ENCODE measurements around the gene DCAF10.

The DCAF10 gene

GRCh38 chr9:37904445-37905130 is 104.0 kb downstream of the DCAF10 start:
- peak overlapping the region; percentile 86 for H3K4me3 ChIP-seq (ENCODE audit: low read depth, low read length)
- DNase-seq (ENCODE audit: low read depth) = no peak
- no peak for TF ChIP-seq CTCF (IDR thresholded peaks at IDR 0.05; ENCODE audit: low read depth, low read length, missing control alignments)

- H3K4me3 ChIP-seq (ENCODE audit: low read depth, low read length) = no peak overlapping the region
- TF ChIP-seq CTCF (IDR thresholded peaks at IDR 0.05; ENCODE audit: low read depth, low read length, missing control alignments) = no peak
- DNase-seq (ENCODE audit: low read depth) = no peak
These were observed 104.5 kb downstream of the DCAF10 start for GRCh38 chr9:37905131-37905505.

- no peak overlapping the region for H3K4me3 ChIP-seq (ENCODE audit: low read depth, low read length)
- DNase-seq (ENCODE audit: low read depth) = no peak
- no peak for TF ChIP-seq CTCF (IDR thresholded peaks at IDR 0.05; ENCODE audit: low read depth, low read length, missing control alignments)
These were observed 105.2 kb downstream of the DCAF10 start for GRCh38 chr9:37905776-37906175.

GRCh38 chr9:37906312-37907239 is 106.0 kb downstream of the DCAF10 start:
- TF ChIP-seq CTCF (IDR thresholded peaks at IDR 0.05; ENCODE audit: low read depth, low read length, missing control alignments) = no peak
- H3K4me3 ChIP-seq (ENCODE audit: low read depth, low read length) = no peak overlapping the region
- DNase-seq (ENCODE audit: low read depth) = no peak

GRCh38 chr9:37908283-37908682 is 107.7 kb downstream of the DCAF10 start:
- DNase-seq (ENCODE audit: low read depth) = no peak
- H3K4me3 ChIP-seq (ENCODE audit: low read depth, low read length) = no peak overlapping the region
- no peak for TF ChIP-seq CTCF (IDR thresholded peaks at IDR 0.05; ENCODE audit: low read depth, low read length, missing control alignments)

- no peak overlapping the region for H3K4me3 ChIP-seq (ENCODE audit: low read depth, low read length)
- DNase-seq (ENCODE audit: low read depth) = no peak
- no peak for TF ChIP-seq CTCF (IDR thresholded peaks at IDR 0.05; ENCODE audit: low read depth, low read length, missing control alignments)
These were observed 108.1 kb downstream of the DCAF10 start for GRCh38 chr9:37908698-37909186.
